Measurements from ENCODE around the gene NINJ2.
"Not testable (repeated sequence)": the region's sequence is repeated elsewhere in the genome, so short reads cannot be mapped to it uniquely, and the experiment has no call there.

NINJ2 gene, protein sequence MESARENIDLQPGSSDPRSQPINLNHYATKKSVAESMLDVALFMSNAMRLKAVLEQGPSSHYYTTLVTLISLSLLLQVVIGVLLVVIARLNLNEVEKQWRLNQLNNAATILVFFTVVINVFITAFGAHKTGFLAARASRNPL

GRCh38 chr12:663293-663871 lies at the start of gene NINJ2:
NINJ2 (minus strand) TSS chr12:663445; CDS start chr12:663360, 85 bp downstream.
- no peak for DNase-seq

GRCh38 chr12:712172-712863 lies 49.1 kb upstream of the NINJ2 start:
- DNase-seq: no peak

GRCh38 chr12:709455-710020 lies 46.3 kb upstream of the NINJ2 start:
- DNase-seq: no peak

GRCh38 chr12:708084-708483 lies 44.8 kb upstream of the NINJ2 start:
- DNase-seq: not testable (repeated sequence)

- no peak for DNase-seq
Measured at GRCh38 chr12:704516-705242, 41.4 kb upstream of the NINJ2 start.

DNA sequence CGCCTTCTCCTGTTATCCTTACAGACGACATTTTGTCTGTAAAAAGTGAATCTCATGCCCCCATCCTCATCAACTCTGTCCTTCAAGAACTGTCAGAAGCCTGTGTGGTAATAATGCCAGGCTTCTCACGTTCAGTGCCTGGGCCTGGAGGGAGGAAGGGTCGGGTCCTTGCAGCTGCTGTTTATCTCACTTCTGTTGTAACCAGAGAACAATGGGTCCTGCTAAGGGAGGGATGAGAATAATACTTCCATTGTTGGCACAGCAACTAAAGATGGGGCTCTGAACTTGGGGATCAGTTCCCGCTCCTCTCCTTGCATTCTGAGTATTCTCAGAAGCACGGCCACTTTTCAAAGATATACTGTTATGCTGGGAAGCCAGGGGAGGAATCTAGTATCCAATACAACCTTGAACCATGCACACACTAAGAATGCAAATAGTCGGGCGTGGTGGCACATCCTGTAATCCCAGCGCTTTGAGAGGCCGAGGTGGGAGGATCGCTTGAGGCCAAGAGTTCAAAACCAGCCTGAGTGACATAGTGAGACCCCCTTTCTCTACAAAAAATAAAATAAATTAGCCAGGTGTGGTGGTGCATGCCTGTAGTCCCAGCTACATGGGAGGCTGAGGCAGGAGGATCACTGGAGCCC lies 38.8 kb upstream of the NINJ2 start:
- DNase-seq: no peak

- no peak for DNase-seq
Measured at GRCh38 chr12:700016-700415, 36.8 kb upstream of the NINJ2 start.

DNA sequence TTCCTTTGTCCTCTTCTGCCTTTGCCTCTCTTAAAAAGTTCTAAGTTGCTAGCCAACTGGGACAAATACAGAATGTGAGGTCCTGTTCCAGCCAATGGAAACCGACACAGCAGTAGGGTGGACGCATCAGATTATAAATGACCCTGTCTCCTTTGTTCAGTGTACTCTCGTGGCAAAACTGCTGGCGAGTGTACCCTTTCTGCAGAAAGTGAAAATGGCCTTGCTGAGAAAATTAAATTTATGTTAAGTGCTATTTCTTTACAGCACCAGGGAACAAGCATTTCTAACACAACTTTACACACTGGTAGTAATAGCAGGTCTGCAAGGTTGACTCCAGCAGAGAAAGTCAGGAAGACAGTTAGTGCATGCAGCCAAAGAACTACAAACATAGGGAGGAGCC lies 35.0 kb upstream of the NINJ2 start:
- DNase-seq: not testable (repeated sequence)

GRCh38 chr12:697481-697880 lies 34.2 kb upstream of the NINJ2 start:
- DNase-seq: no peak

- DNase-seq: no peak
Measured at GRCh38 chr12:694734-695503, 31.7 kb upstream of the NINJ2 start.

DNA sequence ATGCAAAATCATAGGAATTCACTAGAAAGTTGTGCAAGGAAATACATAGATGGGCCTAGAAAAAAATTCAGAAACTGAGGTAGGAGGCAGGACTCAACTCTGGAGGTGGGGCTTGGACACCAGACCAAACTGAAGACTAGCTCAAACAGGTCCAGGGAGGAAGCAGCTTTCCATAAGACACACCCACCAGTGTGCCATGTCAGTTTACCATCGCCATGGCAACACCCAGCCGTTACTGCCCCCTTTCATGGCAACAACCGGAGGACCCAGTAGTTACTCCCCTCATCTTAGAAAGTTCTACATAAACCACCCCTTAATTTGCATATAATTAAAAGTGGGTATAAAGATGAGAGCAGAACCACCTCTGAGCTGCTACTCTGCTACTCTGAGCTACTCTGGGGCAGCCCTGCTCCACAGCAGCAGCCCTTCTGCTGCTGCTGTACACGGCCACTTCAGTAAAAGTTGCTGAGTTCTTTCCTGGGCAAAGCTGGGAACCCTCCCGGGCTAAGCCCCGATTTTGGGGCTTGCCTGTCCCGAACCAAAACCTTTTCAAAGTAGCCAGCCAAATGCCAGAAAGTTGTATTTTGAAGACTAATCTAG lies 30.8 kb upstream of the NINJ2 start:
- no peak for DNase-seq

DNA sequence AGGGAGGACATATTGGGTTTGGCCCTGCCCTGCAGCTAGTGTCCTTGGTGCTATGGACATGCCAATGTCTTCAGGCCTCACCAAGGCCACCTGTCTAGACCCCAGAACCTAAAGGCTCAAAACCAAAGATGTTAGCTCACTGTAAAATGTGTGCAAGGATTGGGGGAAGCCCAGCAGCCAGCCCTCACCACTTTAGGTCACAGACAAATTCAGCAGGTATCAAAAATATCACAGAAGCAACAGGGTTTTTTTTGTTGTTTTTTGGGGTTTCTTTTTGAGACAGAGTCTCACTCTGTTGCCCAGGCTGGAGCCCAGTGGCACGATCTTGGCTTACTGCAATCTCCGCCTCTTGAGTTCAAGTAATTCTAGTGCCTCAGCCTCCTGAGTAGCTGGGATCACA lies 29.0 kb upstream of the NINJ2 start:
- no peak for DNase-seq

- no peak for DNase-seq
Measured at GRCh38 chr12:690466-690865, 27.2 kb upstream of the NINJ2 start.

- DNase-seq: no peak
Measured at GRCh38 chr12:685388-685787, 22.1 kb upstream of the NINJ2 start.

DNA sequence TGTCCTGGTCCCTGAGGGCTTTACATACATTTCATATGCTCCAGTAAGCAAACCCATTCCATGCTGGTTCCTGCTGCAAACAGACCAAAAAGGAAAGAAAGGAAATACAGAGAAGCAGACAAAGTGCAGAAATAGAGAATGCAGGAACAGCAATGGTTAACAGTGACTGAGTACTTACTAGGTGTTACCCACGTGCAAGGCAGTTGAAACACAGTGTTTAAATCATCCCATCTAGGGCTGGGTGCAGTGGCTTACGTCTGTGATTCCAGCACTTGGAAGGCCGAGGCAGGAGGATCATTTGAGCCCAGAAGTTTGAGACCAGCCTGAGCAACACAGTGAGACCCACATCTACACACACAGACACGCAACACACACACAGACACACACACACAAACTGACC lies 21.2 kb upstream of the NINJ2 start:
- no peak for DNase-seq

DNA sequence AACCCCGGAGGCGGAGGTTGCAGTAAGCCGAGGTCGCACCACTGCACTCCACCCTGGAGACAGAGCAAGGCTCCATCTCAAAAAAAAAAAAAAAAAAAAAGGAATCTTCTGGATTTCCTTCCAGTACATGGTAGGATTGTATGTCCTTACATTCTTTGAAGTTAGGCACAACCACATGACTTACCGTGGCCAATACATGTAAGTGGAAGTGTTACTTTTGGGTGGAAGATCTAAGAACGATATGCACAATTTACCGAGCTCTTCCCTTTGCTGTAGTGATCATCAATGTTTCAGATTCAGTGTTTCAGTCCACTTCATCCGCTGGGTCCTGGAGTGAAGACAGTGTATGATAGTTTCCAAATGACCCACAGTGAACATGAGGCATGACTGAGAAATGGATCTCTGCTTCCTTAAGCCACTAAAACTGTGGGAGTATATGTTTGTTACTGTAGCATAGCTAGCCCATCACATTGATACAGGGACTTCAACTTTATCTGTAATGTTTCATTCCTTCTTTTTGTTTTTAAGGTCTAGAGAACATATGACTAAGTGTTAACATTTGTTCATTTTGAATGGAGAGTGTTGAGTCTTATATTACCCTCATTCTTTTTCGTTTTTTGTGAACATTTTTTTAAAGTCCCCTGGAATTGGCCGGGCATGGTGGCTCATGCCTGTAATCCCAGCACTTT lies 18.5 kb upstream of the NINJ2 start:
- DNase-seq: no peak

DNA sequence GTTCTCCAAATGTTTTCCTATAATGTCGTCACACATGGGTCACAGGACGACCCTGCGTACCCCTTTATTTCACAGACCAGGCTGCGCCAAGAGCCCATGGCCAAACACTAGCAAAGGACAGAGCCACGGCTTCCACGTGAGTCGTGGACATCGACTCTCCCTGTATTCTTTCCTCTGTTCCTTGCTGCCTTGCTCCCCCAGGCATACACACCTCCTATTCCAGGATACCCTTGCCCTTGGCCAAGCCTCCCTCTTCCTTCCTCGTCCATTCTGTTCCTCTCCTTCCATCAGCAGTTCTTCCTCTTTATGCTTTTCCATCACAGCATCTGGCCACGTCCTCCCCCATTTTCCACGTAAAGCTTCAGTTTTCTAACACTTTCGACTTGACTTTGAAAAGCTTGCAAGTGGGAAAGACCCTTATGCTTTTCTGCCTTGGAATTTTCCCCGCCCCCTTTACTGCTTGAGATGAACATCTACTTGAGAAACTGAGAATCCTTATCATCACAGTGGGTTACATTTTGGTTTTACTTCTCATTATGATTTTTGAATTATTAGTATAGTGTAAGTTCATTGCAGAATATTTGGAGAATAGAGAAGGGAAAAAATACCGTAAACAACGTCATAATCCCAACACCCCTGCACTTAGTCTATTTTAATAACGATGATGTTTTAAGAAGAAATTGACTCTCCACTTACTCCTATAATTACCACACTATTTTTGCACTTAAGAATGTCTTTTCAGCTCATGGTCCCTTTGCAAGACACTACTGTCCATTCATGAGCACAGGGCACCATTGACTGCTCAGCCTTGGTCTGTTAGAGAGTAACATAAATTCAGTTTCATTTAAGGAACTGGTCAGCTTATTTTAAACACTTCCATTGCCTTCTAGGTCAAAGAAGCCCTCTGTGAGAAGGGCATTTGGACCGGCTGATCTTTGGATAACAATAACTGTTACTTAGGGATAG lies 15.8 kb upstream of the NINJ2 start:
- DNase-seq: no peak

GRCh38 chr12:675562-675961 lies 12.3 kb upstream of the NINJ2 start:
- DNase-seq: no peak

DNA sequence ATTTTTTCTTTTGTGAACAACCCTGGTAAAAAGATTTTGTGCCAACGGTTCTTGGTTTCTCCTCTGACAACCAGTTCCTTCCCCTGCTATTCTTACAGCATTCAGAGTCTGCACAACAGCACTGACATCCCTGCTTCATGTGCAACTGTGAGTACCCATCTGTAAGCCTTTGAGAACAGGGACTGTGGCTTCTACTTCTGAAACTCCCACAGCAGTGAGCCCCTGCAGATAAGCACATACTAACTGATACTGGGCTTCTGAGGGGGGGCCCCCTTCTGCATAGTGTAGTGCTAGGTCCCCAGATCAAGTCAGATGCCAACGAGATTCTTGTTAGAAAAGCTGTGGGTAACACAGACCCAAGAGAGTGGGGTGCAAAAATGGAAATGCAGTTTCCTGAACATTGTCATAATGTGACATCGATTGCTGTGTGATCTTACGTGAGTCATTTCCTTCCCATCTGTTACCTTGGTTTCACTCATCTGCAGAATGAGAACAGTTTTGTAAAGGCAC lies 11.1 kb upstream of the NINJ2 start:
- no peak for DNase-seq

- no peak for DNase-seq
Measured at GRCh38 chr12:673849-674248, 10.6 kb upstream of the NINJ2 start.
